Right lobe of liver (tissue), 6 donors: ENCODE results near the gene HDAC10. TPM values are rescaled to one million over a fixed set of nuclear protein-coding genes. Genes with fewer than 3 reads are reported as not detected.

ENCODE experiments used
- ATAC-seq, 4 donors: fragments of 200-7000 bp; cut with Tn5 transposase; one replicate each; pipeline ENCODE4 v1.9.1; 2020; ENCODE audit warnings: mild to moderate bottlenecking in 4 of 4, moderate library complexity in 4 of 4
- DNase-seq, 3 donors: peaks; one replicate each; pipeline ENCODE4 v3.0.0-alpha.2; 2020
- H3K27ac ChIP-seq, 3 donors: fragments of 200-600 bp; one replicate each; pipeline ENCODE4 v1.8.0; 2022
- H3K27me3 ChIP-seq, 2 donors: fragments of 200-600 bp; one replicate each; pipeline ENCODE4 v1.8.0; 2022
- H3K36me3 ChIP-seq, 4 donors: fragments of 200-600 bp; sonication (generic) in 1 of 4; one replicate each; pipeline versions ENCODE4 v1.5.1 to v1.8.0; 2017 to 2022; ENCODE audit warnings: control low read depth in 1 of 4
- H3K4me1 ChIP-seq, 4 donors: fragments of 200-600 bp; sonication (generic) in 1 of 4; one replicate each; pipeline versions ENCODE4 v1.5.1 to v1.8.0; 2017 to 2022; ENCODE audit warnings: control low read depth in 1 of 4
- H3K4me3 ChIP-seq, 3 donors: fragments of 200-600 bp; one replicate each; pipeline ENCODE4 v1.8.0; 2022
- H3K9me3 ChIP-seq, 4 donors: fragments of 200-600 bp; sonication (generic) in 1 of 4; one replicate each; pipeline versions ENCODE4 v1.5.1 to v1.8.0; 2017 to 2022; ENCODE audit warnings: control low read depth in 1 of 4
- POLR2A ChIP-seq: fragments of 450-650 bp; IDR thresholded peaks from one replicate; pipeline ENCODE4 v1.6.1; 2017; ENCODE audit warnings: antibody characterized with exemption, mild to moderate bottlenecking
- WGBS: methylation state at CpG from one replicate; pipeline ENCODE4 v1.1.6; 2018; ENCODE audit warnings: low coverage, low lambda C conversion rate; ENCODE audit not compliant: insufficient coverage; ENCODE audit errors: missing lambda C conversion rate; 5-methylcytosine and 5-hydroxymethylcytosine counted together
- intact Hi-C, 2 donors: fragments of 100-400 bp; cut with DNase I; formaldehyde crosslinking; loops; one replicate each; pipeline versions ENCODE4 v1.11.2 to v1.14.1; 2022
- total RNA-seq, 6 experiments: library from RNA; depleted of rRNA in 2 of 6; stranded (reverse); fragments of >200 nt in 2 of 6; fragmentation: NEBNext Ultra II Directional in 3 of 6; extraction: Animal tissue kit (Norgen Biotek cat#: 25700) in 3 of 6; gene quantifications; one replicate each; pipeline versions ENCODE4 v1.1.0 to v1.2.4, GENCODE V29; 2016 to 2023
- TF ChIP-seq, protein P1 (sequence below), 4 donors: fragments of 200-600 bp in 3 of 4; fragments of 450-650 bp in 1 of 4; IDR thresholded peaks; one replicate each; pipeline versions ENCODE4 v1.5.1 to v1.8.0; 2016 to 2022; ENCODE audit warnings: antibody characterized with exemption in 4 of 4, mild to moderate bottlenecking in 2 of 4
- donor health status: DM: no; HTN: yes; CAD: no.
- donor health status: DM: no; HTN: no; CAD: no.
- donor health status: DM: no; HTN: no; CAD: no.
- donor health status: DM: no; HTN: yes; CAD: no.
- donor health status: DM: no; HTN: yes; CAD: no.

Gene HDAC10
- total RNA-seq, 6 experiments from 2014 or later: 19.6 to 30.5 (median 23.0) TPM

- Histone ChIP-seq H3K4me3 (no peak overlapping the region), H3K27ac (no peak overlapping the region), H3K27me3 (no peaks in the 10 kb centered on the region), H3K4me1 (peaks cover 0 to 11% (median 5%) of the 10 kb centered on the region in 4 donors), H3K9me3 (no peaks in the 10 kb centered on the region), H3K36me3 (peaks cover 0 to 14% (median 3%) of the 10 kb centered on the region in 4 donors)
- ATAC-seq: peak in 3 of 4 donors; percentile 8 to 48 (median 34)
- WGBS: 14% methylated on average over 1 of the region's 11 CpGs
- intact Hi-C loops: no loop called here
- TF ChIP-seq, protein P1, sequence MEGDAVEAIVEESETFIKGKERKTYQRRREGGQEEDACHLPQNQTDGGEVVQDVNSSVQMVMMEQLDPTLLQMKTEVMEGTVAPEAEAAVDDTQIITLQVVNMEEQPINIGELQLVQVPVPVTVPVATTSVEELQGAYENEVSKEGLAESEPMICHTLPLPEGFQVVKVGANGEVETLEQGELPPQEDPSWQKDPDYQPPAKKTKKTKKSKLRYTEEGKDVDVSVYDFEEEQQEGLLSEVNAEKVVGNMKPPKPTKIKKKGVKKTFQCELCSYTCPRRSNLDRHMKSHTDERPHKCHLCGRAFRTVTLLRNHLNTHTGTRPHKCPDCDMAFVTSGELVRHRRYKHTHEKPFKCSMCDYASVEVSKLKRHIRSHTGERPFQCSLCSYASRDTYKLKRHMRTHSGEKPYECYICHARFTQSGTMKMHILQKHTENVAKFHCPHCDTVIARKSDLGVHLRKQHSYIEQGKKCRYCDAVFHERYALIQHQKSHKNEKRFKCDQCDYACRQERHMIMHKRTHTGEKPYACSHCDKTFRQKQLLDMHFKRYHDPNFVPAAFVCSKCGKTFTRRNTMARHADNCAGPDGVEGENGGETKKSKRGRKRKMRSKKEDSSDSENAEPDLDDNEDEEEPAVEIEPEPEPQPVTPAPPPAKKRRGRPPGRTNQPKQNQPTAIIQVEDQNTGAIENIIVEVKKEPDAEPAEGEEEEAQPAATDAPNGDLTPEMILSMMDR (IDR thresholded peaks at IDR 0.05): peak; percentile 22 to 40 (median 34)
- TF ChIP-seq POLR2A: no peak
- DNase-seq: peak in 1 of 3 donors; percentile 17
These were observed 14.2 kb downstream of the HDAC10 start for GRCh38 chr22:50236731-50237409.

GRCh38 chr22:50233223-50233622, 17.8 kb downstream of the HDAC10 start:
- no peaks in the 10 kb centered on the region for H3K9me3 ChIP-seq
- no peaks in the 10 kb centered on the region for H3K4me1 ChIP-seq
- DNase-seq (peak in 1 of 3 donors; percentile 11), ATAC-seq (no peak)
- TF ChIP-seq, protein P1 (IDR thresholded peaks at IDR 0.05): no peak
- H3K36me3 ChIP-seq: peaks cover 0 to 18% (median 3%) of the 10 kb centered on the region in 4 donors
- 87% methylated on average over 3 of the region's 18 CpGs for WGBS
- no peak overlapping the region for H3K27ac ChIP-seq
- H3K27me3 ChIP-seq: no peaks in the 10 kb centered on the region
- intact Hi-C loops: no loop called here
- no peak overlapping the region for H3K4me3 ChIP-seq

- H3K4me1 ChIP-seq: no peaks in the 10 kb centered on the region
- TF ChIP-seq, protein P1 (IDR thresholded peaks at IDR 0.05): no peak
- no peak for TF ChIP-seq POLR2A
- no peak overlapping the region for H3K4me3 ChIP-seq
- H3K9me3 ChIP-seq: no peaks in the 10 kb centered on the region
- WGBS: 94% methylated on average over 15 of the region's 20 CpGs
- DNase-seq (no peak), ATAC-seq (no peak)
- intact Hi-C loops: no loop called here
- no peak overlapping the region for H3K27ac ChIP-seq
- no peaks in the 10 kb centered on the region for H3K27me3 ChIP-seq
- peaks cover 0 to 18% (median 3%) of the 10 kb centered on the region in 4 donors for H3K36me3 ChIP-seq
These were observed 18.4 kb downstream of the HDAC10 start for GRCh38 chr22:50232481-50233151.

- H3K9me3 ChIP-seq: no peaks in the 10 kb centered on the region
- TF ChIP-seq POLR2A: no peak
- TF ChIP-seq, protein P1 (IDR thresholded peaks at IDR 0.05): no peak
- WGBS: 82% methylated on average over 2 of the region's 16 CpGs
- H3K4me1 ChIP-seq: no peaks in the 10 kb centered on the region
- DNase-seq (peak in 1 of 3 donors; percentile 16), ATAC-seq (no peak)
- H3K27me3 ChIP-seq: no peaks in the 10 kb centered on the region
- no peak overlapping the region for H3K27ac ChIP-seq
- intact Hi-C loops: no loop called here
- H3K4me3 ChIP-seq: no peak overlapping the region
- peaks cover 0 to 30% (median 3%) of the 10 kb centered on the region in 4 donors for H3K36me3 ChIP-seq
These were observed 21.7 kb downstream of the HDAC10 start for GRCh38 chr22:50229370-50229769.
